ENCODE results near the gene C1QTNF5.

DNA sequence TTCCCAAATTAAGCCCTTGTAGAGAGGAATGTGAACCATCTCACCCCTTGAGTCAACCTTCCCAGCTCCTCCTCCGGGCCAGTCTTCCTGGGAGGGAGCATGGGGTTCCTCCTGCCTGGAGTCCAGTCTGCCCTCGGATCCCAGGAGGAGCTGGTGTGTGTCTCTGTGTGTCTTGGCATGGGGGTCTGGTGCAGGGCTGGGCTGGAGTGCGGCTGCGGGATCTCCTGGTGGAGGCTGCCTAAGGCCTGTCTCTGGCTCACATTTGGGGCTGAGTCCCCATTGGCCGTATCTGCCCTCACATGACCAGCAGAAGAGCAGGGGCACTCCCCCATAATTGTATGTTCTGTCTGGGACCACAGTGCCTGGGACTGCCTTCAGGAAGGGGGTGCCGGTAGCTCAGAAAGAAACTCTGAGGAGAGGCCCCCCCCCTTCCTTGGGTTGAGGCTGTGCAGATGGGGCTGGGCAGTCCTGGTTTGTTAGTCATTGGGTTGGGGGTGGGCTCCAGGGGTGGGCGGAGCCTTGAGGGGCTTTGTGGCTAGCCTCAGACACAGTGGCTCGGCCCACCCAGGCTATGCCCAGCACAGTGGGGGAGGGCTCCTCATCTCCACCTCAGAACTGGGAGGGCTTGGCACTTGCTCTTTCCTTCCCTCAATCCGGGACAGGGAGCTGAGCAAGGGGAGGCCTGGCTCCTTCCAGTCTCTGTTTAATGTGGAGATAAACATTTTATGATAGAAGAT, 2.9 kb downstream of the C1QTNF5 start:
- no peak for TF ChIP-seq EZH2 (IDR thresholded peaks at IDR 0.05; ENCODE audit: borderline replicate concordance, insufficient read depth, low read depth, low read length, poor library complexity, severe bottlenecking)
- TF ChIP-seq, protein P1, sequence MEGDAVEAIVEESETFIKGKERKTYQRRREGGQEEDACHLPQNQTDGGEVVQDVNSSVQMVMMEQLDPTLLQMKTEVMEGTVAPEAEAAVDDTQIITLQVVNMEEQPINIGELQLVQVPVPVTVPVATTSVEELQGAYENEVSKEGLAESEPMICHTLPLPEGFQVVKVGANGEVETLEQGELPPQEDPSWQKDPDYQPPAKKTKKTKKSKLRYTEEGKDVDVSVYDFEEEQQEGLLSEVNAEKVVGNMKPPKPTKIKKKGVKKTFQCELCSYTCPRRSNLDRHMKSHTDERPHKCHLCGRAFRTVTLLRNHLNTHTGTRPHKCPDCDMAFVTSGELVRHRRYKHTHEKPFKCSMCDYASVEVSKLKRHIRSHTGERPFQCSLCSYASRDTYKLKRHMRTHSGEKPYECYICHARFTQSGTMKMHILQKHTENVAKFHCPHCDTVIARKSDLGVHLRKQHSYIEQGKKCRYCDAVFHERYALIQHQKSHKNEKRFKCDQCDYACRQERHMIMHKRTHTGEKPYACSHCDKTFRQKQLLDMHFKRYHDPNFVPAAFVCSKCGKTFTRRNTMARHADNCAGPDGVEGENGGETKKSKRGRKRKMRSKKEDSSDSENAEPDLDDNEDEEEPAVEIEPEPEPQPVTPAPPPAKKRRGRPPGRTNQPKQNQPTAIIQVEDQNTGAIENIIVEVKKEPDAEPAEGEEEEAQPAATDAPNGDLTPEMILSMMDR (IDR thresholded peaks at IDR 0.05): no peak

All from B cell (primary cell).